ENCODE results near the gene EIF1B.

Gene EIF1B

DNA sequence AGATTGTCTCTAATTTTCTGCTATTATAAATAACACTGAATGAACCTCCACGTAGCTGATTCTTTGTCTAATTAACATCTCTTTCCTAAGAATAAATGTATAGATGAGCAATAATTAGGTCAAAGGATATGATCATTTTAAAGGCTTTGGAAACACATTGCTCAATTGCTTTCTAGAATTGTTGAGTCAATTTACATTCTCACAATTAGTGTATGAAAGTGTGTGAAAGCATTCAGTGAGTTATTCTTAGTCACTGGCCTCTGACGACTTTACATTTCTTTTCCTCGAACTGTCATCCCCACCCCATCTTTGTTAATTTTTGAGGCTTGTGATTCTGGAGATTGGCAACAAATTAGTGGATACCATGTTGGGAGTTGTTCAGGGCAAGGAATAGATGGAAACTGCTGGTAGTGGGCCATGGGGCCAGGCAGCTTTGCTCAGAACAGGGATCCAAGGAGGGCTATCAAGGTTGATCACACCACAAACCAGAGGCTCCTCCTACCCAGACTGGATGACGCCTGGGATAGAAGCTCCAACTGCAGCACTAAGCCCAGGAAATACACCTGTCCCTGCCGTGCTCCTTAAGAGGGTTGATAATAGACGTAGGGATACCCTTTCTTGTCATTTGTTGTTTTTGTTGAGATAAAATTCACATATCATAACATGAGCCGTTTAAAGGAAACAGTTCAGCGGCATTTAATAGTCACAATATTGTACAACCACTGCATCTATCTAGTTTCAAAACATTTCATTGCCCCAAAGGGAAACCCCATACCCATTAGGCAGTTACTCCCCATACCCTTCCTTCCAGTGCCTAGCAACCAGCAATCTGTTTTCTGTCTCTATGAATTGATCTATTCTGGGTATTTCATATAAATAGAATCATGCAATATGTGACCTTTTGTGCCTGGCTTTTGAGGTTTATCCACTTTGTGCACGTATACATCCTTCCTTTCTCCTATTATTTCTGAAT lies 27.9 kb downstream of the EIF1B start:
- Mint-ChIP-seq H3K27me3 (ENCODE audit: low read depth, poor library complexity) (peaks cover 16% of the 10 kb centered on the region), H3K4me3 (no peak overlapping the region), H3K36me3 (ENCODE audit: low read depth) (no peaks in the 10 kb centered on the region), H3K4me1 (peaks cover 10% of the 10 kb centered on the region), H3K9me3 (no peaks in the 10 kb centered on the region), H3K27ac (no peak overlapping the region)
- no peak for DNase-seq
- TF ChIP-seq, protein P1, sequence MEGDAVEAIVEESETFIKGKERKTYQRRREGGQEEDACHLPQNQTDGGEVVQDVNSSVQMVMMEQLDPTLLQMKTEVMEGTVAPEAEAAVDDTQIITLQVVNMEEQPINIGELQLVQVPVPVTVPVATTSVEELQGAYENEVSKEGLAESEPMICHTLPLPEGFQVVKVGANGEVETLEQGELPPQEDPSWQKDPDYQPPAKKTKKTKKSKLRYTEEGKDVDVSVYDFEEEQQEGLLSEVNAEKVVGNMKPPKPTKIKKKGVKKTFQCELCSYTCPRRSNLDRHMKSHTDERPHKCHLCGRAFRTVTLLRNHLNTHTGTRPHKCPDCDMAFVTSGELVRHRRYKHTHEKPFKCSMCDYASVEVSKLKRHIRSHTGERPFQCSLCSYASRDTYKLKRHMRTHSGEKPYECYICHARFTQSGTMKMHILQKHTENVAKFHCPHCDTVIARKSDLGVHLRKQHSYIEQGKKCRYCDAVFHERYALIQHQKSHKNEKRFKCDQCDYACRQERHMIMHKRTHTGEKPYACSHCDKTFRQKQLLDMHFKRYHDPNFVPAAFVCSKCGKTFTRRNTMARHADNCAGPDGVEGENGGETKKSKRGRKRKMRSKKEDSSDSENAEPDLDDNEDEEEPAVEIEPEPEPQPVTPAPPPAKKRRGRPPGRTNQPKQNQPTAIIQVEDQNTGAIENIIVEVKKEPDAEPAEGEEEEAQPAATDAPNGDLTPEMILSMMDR (IDR thresholded peaks at IDR 0.05), result no peak

DNA sequence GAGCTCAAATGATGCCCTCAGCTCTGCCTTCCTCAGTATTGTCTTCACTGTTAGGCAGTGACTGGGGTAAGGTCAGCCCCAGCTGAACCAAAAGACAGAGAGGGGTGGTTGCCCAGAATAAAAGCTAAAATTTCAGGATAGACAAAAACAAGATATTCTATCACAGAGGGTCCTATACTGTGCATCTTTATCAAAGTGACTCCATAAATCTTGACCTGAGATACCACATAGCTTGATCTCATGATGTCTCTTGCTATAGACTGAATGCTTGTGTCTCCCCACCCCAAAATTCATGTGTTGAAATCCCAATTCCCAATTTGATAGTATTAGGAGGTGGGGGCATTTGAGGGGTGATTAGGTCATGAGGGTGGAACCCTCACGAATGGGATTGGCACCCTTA lies 30.4 kb downstream of the EIF1B start:
- no peak for DNase-seq
- Mint-ChIP-seq H3K27ac (no peak overlapping the region), H3K36me3 (ENCODE audit: low read depth) (no peaks in the 10 kb centered on the region), H3K27me3 (ENCODE audit: low read depth, poor library complexity) (peaks cover 7% of the 10 kb centered on the region), H3K4me1 (no peaks in the 10 kb centered on the region), H3K9me3 (peaks cover 3% of the 10 kb centered on the region), H3K4me3 (no peak overlapping the region)
- TF ChIP-seq, protein P1 (IDR thresholded peaks at IDR 0.05), result no peak

DNA sequence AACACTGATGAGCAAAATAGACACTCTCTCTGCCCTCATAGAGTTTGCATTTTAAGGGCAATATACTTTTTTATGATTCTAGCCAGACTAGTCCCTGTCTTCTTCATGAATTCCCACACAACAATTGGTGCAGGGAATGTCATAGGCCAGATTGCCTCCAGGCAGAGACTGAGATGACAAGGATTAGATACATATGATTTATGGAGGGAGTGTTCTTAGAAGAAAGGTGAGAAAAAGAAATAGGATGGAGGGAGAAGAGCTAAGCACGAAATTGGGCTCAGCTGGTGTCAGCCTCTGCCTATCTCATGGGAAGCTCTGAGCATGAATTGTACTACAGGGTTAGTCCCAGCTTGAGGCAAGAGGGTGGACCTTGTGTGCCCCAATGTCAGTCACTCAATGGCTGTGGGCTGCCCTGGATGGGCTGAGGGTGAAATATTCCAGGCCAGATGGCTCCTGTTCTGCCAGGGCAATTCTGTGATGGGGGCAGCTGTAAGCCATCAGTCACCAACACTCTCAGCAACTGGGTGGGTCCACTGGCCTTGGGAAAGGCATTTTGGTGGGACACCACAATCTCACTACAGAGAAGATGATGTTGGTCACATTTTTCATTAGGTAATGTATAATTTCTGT lies 31.1 kb downstream of the EIF1B start:
- Mint-ChIP-seq H3K4me1 (no peaks in the 10 kb centered on the region), H3K4me3 (no peak overlapping the region), H3K36me3 (ENCODE audit: low read depth) (no peaks in the 10 kb centered on the region), H3K27ac (no peak overlapping the region), H3K9me3 (peaks cover 4% of the 10 kb centered on the region), H3K27me3 (ENCODE audit: low read depth, poor library complexity) (peaks cover 7% of the 10 kb centered on the region)
- TF ChIP-seq, protein P1 (IDR thresholded peaks at IDR 0.05), result no peak
- DNase-seq, result no peak

DNA sequence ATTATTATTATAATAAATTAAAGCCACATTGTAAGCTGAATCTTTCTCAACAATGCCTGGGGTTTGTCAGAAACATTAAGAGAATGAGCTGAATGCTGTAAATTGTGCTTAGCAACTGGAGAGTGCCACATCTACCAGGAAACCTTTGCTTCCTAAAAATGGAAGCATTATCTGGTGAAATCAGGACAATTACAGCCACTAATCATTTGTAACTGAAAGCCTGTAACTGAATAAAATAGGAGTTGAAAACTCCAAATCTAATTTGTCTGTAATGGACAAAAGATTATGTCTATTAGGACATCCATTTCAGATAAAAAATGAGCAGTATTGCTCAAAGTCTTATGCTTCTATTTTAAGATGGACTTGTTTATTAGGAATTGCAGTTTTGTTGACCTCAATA lies 32.2 kb downstream of the EIF1B start:
- Mint-ChIP-seq H3K27ac (no peak overlapping the region), H3K27me3 (ENCODE audit: low read depth, poor library complexity) (peaks cover 7% of the 10 kb centered on the region), H3K4me1 (no peaks in the 10 kb centered on the region), H3K36me3 (ENCODE audit: low read depth) (no peaks in the 10 kb centered on the region), H3K4me3 (no peak overlapping the region), H3K9me3 (peaks cover 10% of the 10 kb centered on the region)
- TF ChIP-seq, protein P1 (IDR thresholded peaks at IDR 0.05), result no peak
- no peak for DNase-seq

DNA sequence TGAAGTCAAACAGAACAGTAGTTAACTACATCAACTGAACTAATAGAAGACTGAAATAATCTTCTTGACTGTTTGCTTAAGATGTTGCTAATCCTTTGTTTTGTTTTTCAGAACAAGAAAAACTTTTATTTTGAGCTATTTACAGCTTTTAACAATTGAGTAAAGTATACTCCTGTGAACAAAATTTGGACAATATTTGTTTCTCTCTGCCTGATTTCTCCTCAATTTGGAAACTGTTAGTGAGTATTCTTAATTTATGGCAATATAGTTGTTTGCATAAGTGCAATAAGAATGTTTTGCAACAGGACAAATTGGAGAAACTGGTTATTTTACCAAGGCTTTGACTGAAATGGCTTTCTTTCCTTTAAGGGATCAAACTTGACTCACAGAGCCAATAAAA lies 41.0 kb downstream of the EIF1B start:
- H3K27ac Mint-ChIP-seq, result no peak overlapping the region
- peaks cover 10% of the 10 kb centered on the region for H3K27me3 Mint-ChIP-seq (ENCODE audit: low read depth, poor library complexity)
- no peak overlapping the region for H3K4me3 Mint-ChIP-seq
- H3K9me3 Mint-ChIP-seq, result peaks cover 37% of the 10 kb centered on the region
- DNase-seq, result no peak
- H3K36me3 Mint-ChIP-seq (ENCODE audit: low read depth), result no peaks in the 10 kb centered on the region
- H3K4me1 Mint-ChIP-seq, result no peaks in the 10 kb centered on the region
- TF ChIP-seq, protein P1 (IDR thresholded peaks at IDR 0.05), result no peak
